NCI-H128 (cell line): ENCODE measurements around the gene PGK2.

Source experiments
- DNase-seq: peaks from one replicate; lab custom pipeline; 2025; ENCODE audit not compliant: unreplicated experiment; lab: John Stamatoyannopoulos, UW

Gene PGK2

DNA sequence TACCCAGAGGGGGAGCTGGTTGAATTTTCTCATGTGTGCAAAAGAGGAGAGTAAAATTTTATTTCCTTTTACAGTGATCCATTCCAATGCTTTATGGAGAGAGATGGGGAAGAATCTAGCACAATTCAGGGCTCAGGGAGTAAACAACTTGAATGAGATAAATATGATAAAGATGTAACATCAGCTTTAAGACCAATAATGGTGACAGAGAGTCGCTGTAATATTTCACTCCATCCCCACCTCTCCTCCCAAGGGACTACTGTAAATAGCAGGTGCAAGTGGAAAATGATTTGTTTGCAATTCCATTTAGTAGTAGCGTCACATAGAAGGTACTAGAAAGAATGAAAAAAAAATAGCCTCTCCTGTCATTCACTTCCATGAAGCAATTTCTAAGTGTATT lies 47.7 kb downstream of the PGK2 start:
- no peak for DNase-seq

DNA sequence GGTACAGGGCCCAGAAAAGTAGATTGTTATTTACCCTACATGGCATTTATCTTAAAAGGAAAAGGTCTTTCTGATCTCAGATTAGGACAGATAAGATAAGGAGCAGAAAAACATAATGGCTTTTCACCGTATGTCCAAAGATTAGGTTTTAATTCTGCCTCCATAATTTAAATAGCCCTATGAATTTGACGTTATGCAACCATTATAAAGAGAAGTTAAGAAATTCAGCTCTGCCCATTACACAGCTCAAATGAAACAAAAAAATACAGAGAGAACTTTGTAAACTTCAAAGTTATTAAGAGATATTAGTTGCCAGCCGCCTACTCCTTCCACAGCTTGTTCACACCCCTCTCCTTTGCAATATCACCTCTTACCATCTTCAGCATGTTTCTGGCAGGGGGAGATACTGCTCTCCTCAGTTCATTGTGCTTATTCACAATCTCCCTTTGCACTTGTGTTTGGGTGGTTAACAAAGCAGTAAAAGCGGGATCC lies 51.0 kb downstream of the PGK2 start:
- DNase-seq, result no peak
